ENCODE data around the gene CCDC102A. TPM values are rescaled to one million over a fixed set of nuclear protein-coding genes. Genes with fewer than 3 reads are reported as not detected.

The CCDC102A gene
- total and polyA plus RNA-seq, 2 of the 13 experiments (the other 11 are each of a cell fraction or from before 2014, with no cell fraction given): 2.1 to 2.8 TPM

DNA sequence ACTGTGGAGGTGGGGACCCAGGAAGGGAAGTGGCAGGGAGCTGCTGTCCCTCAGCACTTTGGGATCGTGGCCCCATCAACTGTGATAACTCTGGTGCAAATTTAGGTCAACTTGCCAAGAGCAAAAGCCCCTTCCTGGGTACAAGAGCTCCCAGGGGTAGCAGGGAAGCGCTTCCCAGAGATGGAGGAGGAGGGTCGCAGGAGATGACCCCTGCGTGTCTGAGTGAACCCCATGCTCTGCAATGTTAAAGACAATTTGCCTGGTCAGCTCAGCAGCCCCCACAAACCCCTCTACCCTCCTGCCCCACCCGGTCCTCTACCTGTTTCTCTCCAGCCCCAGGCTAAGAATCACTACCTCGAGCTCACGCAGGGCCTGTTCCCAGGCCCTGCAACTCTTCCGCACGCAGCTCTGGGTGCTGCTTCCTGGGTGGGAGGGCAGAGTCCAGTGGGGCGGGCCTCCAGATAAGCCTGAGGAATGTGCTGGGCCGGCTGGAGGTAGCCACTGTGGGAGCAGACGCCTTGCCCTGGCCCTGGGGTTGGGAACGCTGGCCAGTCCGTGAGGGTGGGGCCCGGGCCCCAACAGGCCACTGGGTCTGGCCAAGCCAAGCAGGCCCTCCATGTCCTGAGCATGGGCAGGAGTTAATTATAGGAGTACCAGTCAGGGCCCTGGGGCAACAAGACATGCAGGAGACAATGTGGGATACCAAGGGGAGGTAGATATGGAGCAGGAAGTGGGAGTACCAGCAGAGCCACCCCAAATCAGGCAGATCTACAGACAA lies 56.2 kb downstream of the CCDC102A start (continued):
- TF ChIP-seq REST (IDR thresholded peaks at IDR 0.05; ENCODE audit: borderline replicate concordance in 1 of 2, low read depth in 1 of 2, low read length in 2 of 2): peak in 1 of 2 experiments; percentile 18; a peak in 1 of 4 replicates
- TF ChIP-seq, protein P1, sequence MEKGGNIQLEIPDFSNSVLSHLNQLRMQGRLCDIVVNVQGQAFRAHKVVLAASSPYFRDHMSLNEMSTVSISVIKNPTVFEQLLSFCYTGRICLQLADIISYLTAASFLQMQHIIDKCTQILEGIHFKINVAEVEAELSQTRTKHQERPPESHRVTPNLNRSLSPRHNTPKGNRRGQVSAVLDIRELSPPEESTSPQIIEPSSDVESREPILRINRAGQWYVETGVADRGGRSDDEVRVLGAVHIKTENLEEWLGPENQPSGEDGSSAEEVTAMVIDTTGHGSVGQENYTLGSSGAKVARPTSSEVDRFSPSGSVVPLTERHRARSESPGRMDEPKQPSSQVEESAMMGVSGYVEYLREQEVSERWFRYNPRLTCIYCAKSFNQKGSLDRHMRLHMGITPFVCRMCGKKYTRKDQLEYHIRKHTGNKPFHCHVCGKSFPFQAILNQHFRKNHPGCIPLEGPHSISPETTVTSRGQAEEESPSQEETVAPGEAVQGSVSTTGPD (CRISPR knock-in tag; IDR thresholded peaks at IDR 0.05): 0 out of 2 replicates have a peak, but pooled peaks have one; percentile 40
- TF ChIP-seq KDM2A (CRISPR knock-in tag; IDR thresholded peaks at IDR 0.05; ENCODE audit: borderline replicate concordance, low read depth): peak; percentile 62; the same call in 1 of the 2 replicates
- TF ChIP-seq ZNF121 (CRISPR knock-in tag; IDR thresholded peaks at IDR 0.05): peak; percentile 91
- TF ChIP-seq, protein P2, sequence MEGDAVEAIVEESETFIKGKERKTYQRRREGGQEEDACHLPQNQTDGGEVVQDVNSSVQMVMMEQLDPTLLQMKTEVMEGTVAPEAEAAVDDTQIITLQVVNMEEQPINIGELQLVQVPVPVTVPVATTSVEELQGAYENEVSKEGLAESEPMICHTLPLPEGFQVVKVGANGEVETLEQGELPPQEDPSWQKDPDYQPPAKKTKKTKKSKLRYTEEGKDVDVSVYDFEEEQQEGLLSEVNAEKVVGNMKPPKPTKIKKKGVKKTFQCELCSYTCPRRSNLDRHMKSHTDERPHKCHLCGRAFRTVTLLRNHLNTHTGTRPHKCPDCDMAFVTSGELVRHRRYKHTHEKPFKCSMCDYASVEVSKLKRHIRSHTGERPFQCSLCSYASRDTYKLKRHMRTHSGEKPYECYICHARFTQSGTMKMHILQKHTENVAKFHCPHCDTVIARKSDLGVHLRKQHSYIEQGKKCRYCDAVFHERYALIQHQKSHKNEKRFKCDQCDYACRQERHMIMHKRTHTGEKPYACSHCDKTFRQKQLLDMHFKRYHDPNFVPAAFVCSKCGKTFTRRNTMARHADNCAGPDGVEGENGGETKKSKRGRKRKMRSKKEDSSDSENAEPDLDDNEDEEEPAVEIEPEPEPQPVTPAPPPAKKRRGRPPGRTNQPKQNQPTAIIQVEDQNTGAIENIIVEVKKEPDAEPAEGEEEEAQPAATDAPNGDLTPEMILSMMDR (CRISPR knock-in tag; IDR thresholded peaks at IDR 0.05): peak; percentile 19; the same call in 1 of the 2 replicates
- TF ChIP-seq THRA (CRISPR knock-in tag; IDR thresholded peaks at IDR 0.05; ENCODE audit: borderline replicate concordance): peak; percentile 47; the same call in 1 of the 2 replicates
- TF ChIP-seq ZNF281 (CRISPR knock-in tag; IDR thresholded peaks at IDR 0.05; ENCODE audit: borderline replicate concordance): peak; percentile 65; the same call in 1 of the 2 replicates
- TF ChIP-seq NFIC (IDR thresholded peaks at IDR 0.05; ENCODE audit: low read length): no peak
- peak; percentile 78; the same call in 1 of the 2 replicates for TF ChIP-seq REPIN1 (CRISPR knock-in tag; IDR thresholded peaks at IDR 0.05; ENCODE audit: borderline replicate concordance, low read depth)
- no peak for TF ChIP-seq SP140L (CRISPR knock-in tag; IDR thresholded peaks at IDR 0.05; ENCODE audit: borderline replicate concordance)
- TF ChIP-seq TP53 (CRISPR knock-in tag; conservative IDR thresholded peaks at IDR 0.05): no peak; the same call in 1 of the 2 replicates
- TF ChIP-seq LCORL (IDR thresholded peaks at IDR 0.05): no peak
- TF ChIP-seq LCORL (CRISPR knock-in tag; IDR thresholded peaks at IDR 0.05): peak; percentile 93
- TF ChIP-seq, protein P3, sequence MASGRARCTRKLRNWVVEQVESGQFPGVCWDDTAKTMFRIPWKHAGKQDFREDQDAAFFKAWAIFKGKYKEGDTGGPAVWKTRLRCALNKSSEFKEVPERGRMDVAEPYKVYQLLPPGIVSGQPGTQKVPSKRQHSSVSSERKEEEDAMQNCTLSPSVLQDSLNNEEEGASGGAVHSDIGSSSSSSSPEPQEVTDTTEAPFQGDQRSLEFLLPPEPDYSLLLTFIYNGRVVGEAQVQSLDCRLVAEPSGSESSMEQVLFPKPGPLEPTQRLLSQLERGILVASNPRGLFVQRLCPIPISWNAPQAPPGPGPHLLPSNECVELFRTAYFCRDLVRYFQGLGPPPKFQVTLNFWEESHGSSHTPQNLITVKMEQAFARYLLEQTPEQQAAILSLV (CRISPR knock-in tag; IDR thresholded peaks at IDR 0.05; ENCODE audit: borderline replicate concordance): peak; percentile 82; the same call in 1 of the 2 replicates

All from HepG2 (cell line).